Measurements from ENCODE around the gene PRDM16.

The PRDM16 gene

GRCh38 chr1:3247521-3248121 is 178.6 kb downstream of the PRDM16 start:
- ChIA-PET POLR2A (no interaction called here), CTCF (interaction anchor here (0.5 kb wide), 1 partner anchor 71 kb away, joined by 3 read pairs; no protein-coding TSS in a partner anchor)
- H3K4me3 ChIP-seq (ENCODE audit: low read depth, low read length) = no peak overlapping the region
- TF ChIP-seq SP2 (tag by site-specific recombination; IDR thresholded peaks at IDR 0.05) = 0 out of 2 replicates have a peak, but pooled peaks have one; percentile 5
- no peak for TF ChIP-seq ZNF2 (tag by site-specific recombination; IDR thresholded peaks at IDR 0.05)
- no peak for TF ChIP-seq ZNF514 (tag by site-specific recombination; IDR thresholded peaks at IDR 0.05)
- TF ChIP-seq ZNF704 (tag by site-specific recombination; IDR thresholded peaks at IDR 0.05) = no peak
- no peak for TF ChIP-seq MZF1 (tag by site-specific recombination; IDR thresholded peaks at IDR 0.05; ENCODE audit: borderline replicate concordance)
- TF ChIP-seq ZBTB8A (tag by site-specific recombination; IDR thresholded peaks at IDR 0.05) = peak; percentile 91
- TF ChIP-seq AEBP2 (tag by site-specific recombination; IDR thresholded peaks at IDR 0.05; ENCODE audit: borderline replicate concordance) = no peak
- TF ChIP-seq PRDM2 (tag by site-specific recombination; IDR thresholded peaks at IDR 0.05; ENCODE audit: borderline replicate concordance) = no peak
- TF ChIP-seq YY2 (tag by site-specific recombination; IDR thresholded peaks at IDR 0.05) = no peak
- peak; percentile 64 for TF ChIP-seq ZBTB26 (tag by site-specific recombination; optimal IDR thresholded peaks at IDR 0.05)
- TF ChIP-seq GLIS1 (tag by site-specific recombination; IDR thresholded peaks at IDR 0.05) = peak; percentile 94
- no peak for TF ChIP-seq ZNF48 (tag by site-specific recombination; IDR thresholded peaks at IDR 0.05)
- TF ChIP-seq SETDB1 (IDR thresholded peaks at IDR 0.05; ENCODE audit: insufficient read length, low read length) = no peak
- no peak for TF ChIP-seq ZNF558 (tag by site-specific recombination; IDR thresholded peaks at IDR 0.05)
- TF ChIP-seq ZNF571 (tag by site-specific recombination; IDR thresholded peaks at IDR 0.05) = no peak
- no peak for TF ChIP-seq ZNF473 (tag by site-specific recombination; IDR thresholded peaks at IDR 0.05)
- no peak for TF ChIP-seq ZBTB6 (tag by site-specific recombination; IDR thresholded peaks at IDR 0.05)
- TF ChIP-seq KLF17 (tag by site-specific recombination; IDR thresholded peaks at IDR 0.05) = peak; percentile 74; the same call in 1 of the 2 replicates
- no peak for TF ChIP-seq ZNF341 (tag by site-specific recombination; IDR thresholded peaks at IDR 0.05; ENCODE audit: low read depth)
- TF ChIP-seq ZBTB17 (tag by site-specific recombination; IDR thresholded peaks at IDR 0.05) = peak; percentile 13; the same call in 1 of the 2 replicates
- peak; percentile 62 for TF ChIP-seq IKZF3 (tag by site-specific recombination; IDR thresholded peaks at IDR 0.05)
- TF ChIP-seq ZBTB48 (tag by site-specific recombination; IDR thresholded peaks at IDR 0.05) = no peak
- TF ChIP-seq ZBTB20 (tag by site-specific recombination; IDR thresholded peaks at IDR 0.05) = peak; percentile 48
- TF ChIP-seq ZNF585B (tag by site-specific recombination; IDR thresholded peaks at IDR 0.05) = no peak

More at GRCh38 chr1:3247521-3248121, 178.6 kb downstream of the PRDM16 start:
- Histone ChIP-seq H3K27ac (ENCODE audit: extremely low read depth, low read depth, low read length) (no peak overlapping the region; the same call in 1 of the 2 replicates), H3K9me3 (ENCODE audit: control insufficient read depth, insufficient read depth, low read depth, low read length) (no peaks in the 10 kb centered on the region), H3K36me3 (ENCODE audit: control insufficient read depth in 2 of 2, insufficient read depth in 1 of 2, low read length in 2 of 2) (peaks cover 0 to 3% of the 10 kb centered on the region in 2 experiments; a peak in 1 of 3 replicates), H3K4me1 (ENCODE audit: control insufficient read depth, insufficient read depth, low read length) (peaks cover 7% of the 10 kb centered on the region; the same call in 1 of the 2 replicates)
